Esophagus squamous epithelium (tissue), 5 donors: ENCODE data around the gene SYTL3. TPM values are rescaled to one million over a fixed set of nuclear protein-coding genes. Genes with fewer than 3 reads are reported as not detected.

Source experiments
- DNase-seq: peaks from one replicate; lab custom pipeline; 2025; lab: John Stamatoyannopoulos, UW
- H3K27ac ChIP-seq, 4 donors: fragments of 200-600 bp; sonication (generic); one replicate each; pipeline ENCODE4 v1.5.1; 2016 to 2019; ENCODE audit warnings: mild to moderate bottlenecking in 1 of 4
- H3K27me3 ChIP-seq, 4 donors: fragments of 200-600 bp; sonication (generic); 1 replicate in 3 of 4; 2 replicates in 1 of 4; pipeline versions ENCODE4 v1.5.1 to v1.6.0; 2017 to 2021; ENCODE audit warnings: antibody characterized with exemption in 1 of 4
- H3K36me3 ChIP-seq, 3 donors: fragments of 200-600 bp; sonication (generic); one replicate each; pipeline ENCODE4 v1.5.1; 2016 to 2019
- H3K4me1 ChIP-seq, 3 donors: fragments of 200-600 bp; sonication (generic); one replicate each; pipeline ENCODE4 v1.5.1; 2017 to 2019
- H3K4me3 ChIP-seq, 4 donors: fragments of 200-600 bp; sonication (generic); 1 replicate in 3 of 4; 2 replicates in 1 of 4; pipeline ENCODE4 v1.5.1; 2016 to 2019; ENCODE audit warnings: mild to moderate bottlenecking in 2 of 4, moderate library complexity in 1 of 4
- H3K9me3 ChIP-seq, 3 donors: fragments of 200-600 bp; sonication (generic); one replicate each; pipeline ENCODE4 v1.5.1; 2016 to 2019
- POLR2A ChIP-seq, 4 donors: fragments of 450-650 bp; IDR thresholded peaks; one replicate each; pipeline ENCODE4 v1.6.1; 2017; ENCODE audit warnings: antibody characterized with exemption in 4 of 4, mild to moderate bottlenecking in 4 of 4, moderate library complexity in 3 of 4
- WGBS, 2 donors: methylation state at CpG; one replicate each; pipeline ENCODE4 v1.1.5; 2018; 5-methylcytosine and 5-hydroxymethylcytosine counted together
- intact Hi-C: fragments of 100-400 bp; cut with DNase I; formaldehyde crosslinking; loops from one replicate; pipeline ENCODE4 v1.15.0; 2022
- total RNA-seq, 4 donors: library from RNA; depleted of rRNA; stranded (reverse); fragments of >200 nt; gene quantifications; one replicate each; pipeline ENCODE4 v1.1.0, GENCODE V29; 2016
- TF ChIP-seq, protein P1 (sequence below), 6 experiments: fragments of 450-650 bp in 4 of 6; fragments of 200-600 bp in 2 of 6; sonication (generic) in 2 of 6; IDR thresholded peaks; one replicate each; pipeline ENCODE4 v1.5.1; 2016 to 2019; ENCODE audit warnings: antibody characterized with exemption in 6 of 6, mild to moderate bottlenecking in 4 of 6, moderate library complexity in 4 of 6
- donor health status: DM: yes; HTN: yes; CAD: no.

Gene SYTL3
- total RNA-seq, 4 donors from 2014 or later = 1.6 to 8.0 (median 3.0) TPM

DNA sequence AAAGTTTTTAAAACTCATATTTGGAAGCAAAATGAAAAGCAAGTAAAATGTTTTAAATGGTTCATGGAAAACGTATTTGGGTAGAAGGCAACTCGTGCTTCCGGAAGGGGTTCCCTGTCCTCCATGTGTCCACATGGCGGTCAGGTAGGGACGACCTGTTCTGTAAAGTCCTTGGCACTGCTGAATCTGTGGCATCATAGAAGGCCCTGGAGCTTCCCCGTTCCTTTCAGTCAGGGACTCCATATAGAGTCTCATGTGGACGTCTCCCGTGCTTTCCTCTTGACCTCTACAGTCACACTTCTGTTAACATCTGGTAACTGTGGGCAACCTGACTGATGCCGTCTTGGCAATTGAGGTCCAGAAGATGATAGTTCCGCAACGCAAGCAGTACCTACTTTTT, 16.7 kb upstream of the SYTL3 start:
- TF ChIP-seq, protein P1, sequence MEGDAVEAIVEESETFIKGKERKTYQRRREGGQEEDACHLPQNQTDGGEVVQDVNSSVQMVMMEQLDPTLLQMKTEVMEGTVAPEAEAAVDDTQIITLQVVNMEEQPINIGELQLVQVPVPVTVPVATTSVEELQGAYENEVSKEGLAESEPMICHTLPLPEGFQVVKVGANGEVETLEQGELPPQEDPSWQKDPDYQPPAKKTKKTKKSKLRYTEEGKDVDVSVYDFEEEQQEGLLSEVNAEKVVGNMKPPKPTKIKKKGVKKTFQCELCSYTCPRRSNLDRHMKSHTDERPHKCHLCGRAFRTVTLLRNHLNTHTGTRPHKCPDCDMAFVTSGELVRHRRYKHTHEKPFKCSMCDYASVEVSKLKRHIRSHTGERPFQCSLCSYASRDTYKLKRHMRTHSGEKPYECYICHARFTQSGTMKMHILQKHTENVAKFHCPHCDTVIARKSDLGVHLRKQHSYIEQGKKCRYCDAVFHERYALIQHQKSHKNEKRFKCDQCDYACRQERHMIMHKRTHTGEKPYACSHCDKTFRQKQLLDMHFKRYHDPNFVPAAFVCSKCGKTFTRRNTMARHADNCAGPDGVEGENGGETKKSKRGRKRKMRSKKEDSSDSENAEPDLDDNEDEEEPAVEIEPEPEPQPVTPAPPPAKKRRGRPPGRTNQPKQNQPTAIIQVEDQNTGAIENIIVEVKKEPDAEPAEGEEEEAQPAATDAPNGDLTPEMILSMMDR (IDR thresholded peaks at IDR 0.05) = no peak
- TF ChIP-seq POLR2A (IDR thresholded peaks at IDR 0.05) = no peak
- intact Hi-C loops = no loop called here
- Histone ChIP-seq H3K4me3 (no peak overlapping the region), H3K27ac (peak overlapping the region in 1 of 4 donors; percentile 80), H3K9me3 (no peaks in the 10 kb centered on the region), H3K36me3 (peaks cover 0 to 71% (median 17%) of the 10 kb centered on the region in 3 donors), H3K27me3 (no peaks in the 10 kb centered on the region), H3K4me1 (peaks cover 18 to 25% (median 18%) of the 10 kb centered on the region in 3 donors)
- WGBS, 2 donors = 92 to 97% methylated on average over 11 of the region's 11 CpGs
- no peak for DNase-seq

DNA sequence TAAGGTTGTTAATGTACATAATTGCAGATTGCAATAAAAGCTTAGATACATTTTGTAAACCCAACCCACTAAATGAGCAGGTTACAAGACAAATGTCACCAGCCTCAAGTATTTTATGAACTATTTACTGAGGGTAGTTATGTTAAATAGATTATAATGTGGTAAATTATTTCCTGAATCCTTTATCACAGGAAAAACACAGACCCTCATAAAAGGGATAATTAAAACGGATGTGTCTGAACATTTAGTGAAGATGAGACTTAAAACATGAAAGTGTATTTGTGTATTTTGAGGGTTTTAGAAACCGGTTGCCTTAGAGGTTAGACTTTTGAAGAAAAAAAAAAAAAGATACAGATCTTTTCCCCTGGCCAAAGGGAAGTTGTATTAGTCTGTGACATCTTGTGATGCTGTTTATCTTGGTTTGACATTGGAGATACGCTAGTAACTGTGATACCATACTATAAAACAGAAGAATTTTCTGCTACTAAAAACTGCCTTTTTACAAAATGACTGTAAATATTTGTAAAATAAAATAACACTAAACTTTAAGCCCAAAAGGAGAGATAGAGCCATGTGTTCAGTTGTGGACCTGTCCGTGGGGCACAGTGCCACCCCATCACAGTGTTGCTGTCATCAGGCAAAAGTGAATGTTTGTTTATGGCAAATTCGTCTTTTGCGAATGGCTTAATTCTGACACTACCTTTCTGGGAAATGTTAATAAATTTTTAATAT, 15.0 kb upstream of the SYTL3 start:
- no peak overlapping the region for H3K27ac ChIP-seq
- DNase-seq = no peak
- H3K36me3 ChIP-seq = peaks cover 0 to 69% (median 9%) of the 10 kb centered on the region in 3 donors

DNA sequence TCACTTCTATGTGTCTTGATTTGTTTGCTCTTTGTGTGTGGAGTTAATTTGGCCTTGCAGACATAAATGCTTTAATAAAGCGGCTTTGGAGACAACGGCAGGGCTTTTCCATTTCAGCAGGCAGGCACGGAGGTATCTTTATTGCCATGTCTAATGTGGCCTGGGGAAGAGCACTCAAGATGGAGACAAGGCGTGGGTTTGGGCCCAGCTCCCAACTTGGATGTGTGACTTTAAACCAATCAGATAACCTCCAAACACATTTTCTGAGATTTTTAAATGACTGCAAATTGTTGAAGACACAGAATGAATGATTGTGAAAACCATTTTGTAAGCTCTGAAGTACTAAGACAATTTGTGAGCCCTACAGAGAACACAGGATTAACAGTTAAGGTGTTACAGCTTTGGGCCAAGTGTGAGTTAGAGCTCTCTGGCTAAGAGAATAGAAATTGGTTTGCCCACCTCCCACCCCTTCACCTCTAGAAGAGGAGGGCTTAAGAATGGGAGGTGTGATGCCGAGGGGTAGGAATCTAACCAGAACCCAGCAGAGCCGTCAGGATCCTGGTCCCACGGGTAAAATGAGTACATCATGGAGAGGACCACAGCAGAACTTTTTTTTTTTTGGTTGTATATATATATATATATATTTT, 14.3 kb upstream of the SYTL3 start:
- intact Hi-C loops = no loop called here
- 82 to 89% methylated on average over 7 of the region's 7 CpGs for WGBS, 2 donors
- no peaks in the 10 kb centered on the region for H3K9me3 ChIP-seq
- H3K4me3 ChIP-seq = no peak overlapping the region
- DNase-seq = no peak
- H3K27ac ChIP-seq = no peak overlapping the region
- H3K36me3 ChIP-seq = peaks cover 0 to 73% (median 8%) of the 10 kb centered on the region in 3 donors
- H3K4me1 ChIP-seq = peaks cover 15 to 27% (median 18%) of the 10 kb centered on the region in 3 donors
- no peak for TF ChIP-seq POLR2A (IDR thresholded peaks at IDR 0.05)
- TF ChIP-seq, protein P1 (IDR thresholded peaks at IDR 0.05) = no peak
- H3K27me3 ChIP-seq = no peaks in the 10 kb centered on the region

More for the DNA sequence above, 15.0 kb upstream of the SYTL3 start:
- no peaks in the 10 kb centered on the region for H3K27me3 ChIP-seq
- TF ChIP-seq, protein P1 (IDR thresholded peaks at IDR 0.05) = no peak
- no peak for TF ChIP-seq POLR2A (IDR thresholded peaks at IDR 0.05)
- 77 to 82% methylated on average over 6 of the region's 6 CpGs for WGBS, 2 donors
- no peaks in the 10 kb centered on the region for H3K9me3 ChIP-seq
- H3K4me3 ChIP-seq = no peak overlapping the region
- peaks cover 18 to 25% (median 18%) of the 10 kb centered on the region in 3 donors for H3K4me1 ChIP-seq
- intact Hi-C loops = no loop called here

DNA sequence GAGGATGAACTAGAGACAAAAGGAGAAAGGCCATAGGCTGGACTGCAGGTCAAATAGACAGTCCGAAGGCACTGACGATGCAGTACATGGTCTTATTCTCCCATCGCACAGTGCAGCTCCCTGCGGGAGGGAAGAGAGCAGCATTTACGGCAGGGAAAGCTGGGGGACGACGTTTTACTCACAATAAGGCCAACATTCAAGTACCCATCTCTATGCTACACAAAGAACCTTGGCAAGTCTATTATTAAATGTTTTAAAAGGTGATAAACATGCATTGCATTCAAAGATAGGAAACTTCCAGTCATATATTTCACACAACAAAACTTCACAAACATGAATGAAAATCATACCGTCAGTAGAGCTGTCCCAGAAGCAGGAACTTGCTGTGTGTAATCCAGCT, 13.1 kb upstream of the SYTL3 start:
- Histone ChIP-seq H3K36me3 (peaks cover 0 to 73% (median 8%) of the 10 kb centered on the region in 3 donors), H3K9me3 (no peaks in the 10 kb centered on the region), H3K27me3 (no peaks in the 10 kb centered on the region), H3K4me3 (no peak overlapping the region), H3K27ac (no peak overlapping the region), H3K4me1 (peaks cover 5 to 27% (median 6%) of the 10 kb centered on the region in 3 donors)
- WGBS, 2 donors = 89 to 93% methylated on average over 8 of the region's 8 CpGs
- TF ChIP-seq, protein P1 (IDR thresholded peaks at IDR 0.05) = no peak
- no peak for TF ChIP-seq POLR2A (IDR thresholded peaks at IDR 0.05)
- intact Hi-C loops = no loop called here
- DNase-seq = no peak

DNA sequence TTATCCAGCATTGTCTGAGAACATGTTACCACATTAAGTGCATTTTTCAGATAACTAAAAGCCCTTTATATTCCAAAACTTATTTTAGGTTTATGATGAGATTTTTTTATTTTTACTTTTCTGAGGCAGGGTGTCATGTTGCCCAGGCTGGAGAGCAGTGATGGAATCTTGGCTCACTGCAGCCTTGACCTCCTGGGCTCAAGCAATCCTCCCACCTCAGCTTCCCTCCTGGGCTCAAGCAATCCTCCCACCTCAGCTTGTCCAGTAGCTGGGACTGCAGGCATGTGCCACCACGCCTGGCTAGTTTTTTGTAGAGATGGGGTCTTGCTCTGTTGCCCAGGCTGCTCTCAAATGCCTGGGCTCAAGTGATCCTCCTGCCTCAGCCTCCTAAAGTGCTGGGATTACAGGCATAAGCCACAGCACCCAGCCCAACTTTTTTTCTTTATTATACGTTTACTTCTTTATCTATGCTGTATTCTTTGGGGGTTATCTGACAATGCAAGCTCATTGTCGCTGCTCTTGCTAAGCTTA, 11.5 kb upstream of the SYTL3 start:
- Histone ChIP-seq H3K4me1 (peaks cover 12 to 35% (median 16%) of the 10 kb centered on the region in 3 donors), H3K36me3 (peaks cover 0 to 61% (median 8%) of the 10 kb centered on the region in 3 donors), H3K9me3 (no peaks in the 10 kb centered on the region), H3K4me3 (no peak overlapping the region), H3K27ac (no peak overlapping the region), H3K27me3 (no peaks in the 10 kb centered on the region)
- 81 to 84% methylated on average over 3 of the region's 3 CpGs for WGBS, 2 donors
- intact Hi-C loops = no loop called here
- no peak for DNase-seq
- TF ChIP-seq, protein P1 (IDR thresholded peaks at IDR 0.05) = no peak
- TF ChIP-seq POLR2A (IDR thresholded peaks at IDR 0.05) = no peak
